ENCODE measurements around the gene NUDT1. TPM values are rescaled to one million over a fixed set of nuclear protein-coding genes. Genes with fewer than 3 reads are reported as not detected.

The NUDT1 gene
- total RNA-seq, 1 donor from 2014 or later = 2.2 TPM

GRCh38 chr7:2247141-2247995 is 5.3 kb downstream of the NUDT1 start:
- ATAC-seq (peak; percentile 51), DNase-seq (ENCODE audit: low spot score) (no peak)

GRCh38 chr7:2248984-2249694 is 7.1 kb downstream of the NUDT1 start:
- DNase-seq (ENCODE audit: low spot score) (no peak), ATAC-seq (peak; percentile 49)

DNA sequence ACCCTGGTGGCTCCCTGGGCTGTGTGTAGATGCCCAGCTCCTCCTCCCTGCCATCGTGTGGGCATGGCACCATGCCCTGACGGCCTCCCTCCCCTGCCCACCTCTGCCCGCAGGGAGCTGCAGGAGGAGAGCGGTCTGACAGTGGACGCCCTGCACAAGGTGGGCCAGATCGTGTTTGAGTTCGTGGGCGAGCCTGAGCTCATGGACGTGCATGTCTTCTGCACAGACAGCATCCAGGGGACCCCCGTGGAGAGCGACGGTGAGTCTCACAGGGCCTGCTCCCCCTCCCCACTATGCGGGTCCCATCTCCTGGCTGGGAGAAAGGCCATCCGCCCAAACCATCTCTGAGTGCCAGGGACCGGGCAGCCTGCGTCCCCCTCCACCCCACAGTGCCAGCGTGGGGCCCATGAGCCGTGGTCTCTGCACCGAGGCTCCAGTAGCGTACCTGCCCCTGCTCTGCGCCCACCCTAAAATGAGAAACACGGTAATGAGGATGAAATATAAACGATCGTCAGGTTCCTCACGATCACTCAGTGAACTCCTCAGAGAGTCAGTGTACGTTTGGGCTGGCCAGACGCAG is 7.8 kb downstream of the NUDT1 start:
- no peak for ATAC-seq

DNA sequence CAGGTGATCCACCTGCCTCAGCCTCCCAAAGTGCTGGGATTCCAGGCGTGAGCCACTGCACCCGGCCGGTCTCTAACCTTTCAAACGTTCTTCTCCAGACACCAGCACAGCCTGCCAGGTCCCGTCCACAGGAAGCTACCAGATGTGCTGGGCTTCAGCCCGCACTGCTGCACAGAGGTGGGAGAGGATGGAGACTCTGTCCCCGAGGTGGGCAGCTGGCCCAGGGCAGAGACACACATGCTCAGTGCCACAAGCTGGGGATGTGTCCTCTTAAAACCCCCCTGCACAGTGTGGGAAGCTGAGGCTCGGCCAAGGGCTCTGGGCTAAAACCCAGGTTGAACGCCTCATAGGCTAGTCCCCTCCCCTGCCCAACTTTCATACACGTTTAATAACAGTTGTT is 9.4 kb downstream of the NUDT1 start:
- no peak for ATAC-seq
- DNase-seq (ENCODE audit: low spot score) = no peak

More for the DNA sequence above, 7.8 kb downstream of the NUDT1 start:
- DNase-seq (ENCODE audit: low spot score) = no peak

DNA sequence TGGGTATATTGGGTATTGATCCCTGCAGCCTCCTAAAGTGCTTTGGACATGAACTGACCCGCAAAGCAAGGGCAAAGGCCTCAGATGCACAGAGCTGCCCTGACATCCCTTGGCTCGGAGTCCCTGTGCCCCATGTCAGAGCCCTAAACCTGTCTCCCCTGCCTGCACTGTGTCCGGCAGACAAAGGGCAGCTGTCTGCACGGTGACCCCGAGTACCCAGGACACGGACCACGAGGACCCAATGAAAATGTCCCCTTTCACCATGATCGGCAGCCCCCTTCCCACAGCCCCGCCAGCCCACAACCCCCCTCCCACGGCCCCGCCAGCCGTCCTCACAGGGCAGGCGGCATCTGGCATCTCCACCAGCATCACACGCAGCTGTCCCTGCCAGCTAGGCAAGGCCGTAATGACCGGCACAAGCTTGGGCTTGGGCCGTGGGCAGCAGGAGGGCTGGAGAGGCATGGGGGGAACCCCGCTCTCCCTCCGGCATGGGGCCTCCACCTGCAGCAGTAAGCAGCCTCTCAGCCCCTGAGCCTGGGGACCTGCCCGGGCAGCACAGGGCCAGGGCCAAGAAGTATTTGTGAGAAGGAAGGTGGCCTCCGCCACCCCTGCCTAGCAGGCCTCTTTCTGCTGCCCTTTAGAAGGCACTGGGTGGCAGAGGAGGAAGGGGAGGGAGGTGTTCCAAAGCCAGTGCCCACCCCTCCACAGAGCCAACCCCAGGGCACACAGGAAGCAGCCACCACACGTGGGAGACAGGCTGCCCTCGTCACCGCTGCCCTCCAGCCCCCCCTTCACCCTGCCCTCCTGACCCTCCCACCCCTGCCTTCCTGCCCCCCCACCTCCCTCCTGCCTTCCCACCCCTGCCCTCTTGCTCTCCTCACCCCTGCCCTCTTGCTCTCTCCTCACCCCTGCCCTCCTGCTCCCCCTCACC is 10.1 kb downstream of the NUDT1 start:
- ATAC-seq (no peak), DNase-seq (ENCODE audit: low spot score) (no peak)

GRCh38 chr7:2253021-2253420 is 11.0 kb downstream of the NUDT1 start:
- ATAC-seq = no peak
- no peak for DNase-seq (ENCODE audit: low spot score)

DNA sequence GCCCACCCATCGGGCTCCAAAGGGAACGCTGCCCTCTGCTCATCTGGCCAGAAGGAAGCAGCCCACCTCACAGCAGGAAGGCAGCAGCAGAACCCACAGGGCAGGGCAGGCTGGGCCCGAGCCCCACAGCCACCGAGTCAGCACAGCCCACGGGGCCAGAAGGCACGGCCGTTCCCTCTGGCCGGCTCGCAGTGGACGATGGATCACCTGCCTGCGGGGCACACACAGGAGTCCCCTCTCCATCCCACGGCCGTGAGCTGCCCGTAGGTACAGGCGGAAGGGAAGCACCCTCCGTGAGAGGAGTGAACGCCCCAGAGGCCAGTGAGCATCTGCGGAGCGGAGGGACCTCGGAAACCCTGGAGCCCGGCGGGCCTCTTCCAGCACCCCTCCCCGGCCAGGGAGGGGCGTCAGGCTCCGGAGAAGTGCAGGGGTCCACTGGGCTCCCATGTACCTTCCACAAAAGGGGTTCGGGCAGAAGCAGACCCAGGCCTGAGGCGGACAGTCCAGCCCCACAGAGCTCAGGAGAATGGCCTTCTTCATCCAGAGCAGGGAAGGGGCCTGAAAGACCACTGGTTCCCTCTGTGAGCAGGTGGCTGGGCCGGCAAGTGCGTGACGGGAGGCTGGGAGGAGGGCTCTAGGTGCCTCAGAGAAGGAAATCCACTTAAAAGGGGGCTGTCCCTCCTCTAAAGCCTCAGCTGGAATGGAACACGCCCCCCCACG is 11.7 kb downstream of the NUDT1 start:
- no peak for ATAC-seq
- DNase-seq (ENCODE audit: low spot score) = no peak

DNA sequence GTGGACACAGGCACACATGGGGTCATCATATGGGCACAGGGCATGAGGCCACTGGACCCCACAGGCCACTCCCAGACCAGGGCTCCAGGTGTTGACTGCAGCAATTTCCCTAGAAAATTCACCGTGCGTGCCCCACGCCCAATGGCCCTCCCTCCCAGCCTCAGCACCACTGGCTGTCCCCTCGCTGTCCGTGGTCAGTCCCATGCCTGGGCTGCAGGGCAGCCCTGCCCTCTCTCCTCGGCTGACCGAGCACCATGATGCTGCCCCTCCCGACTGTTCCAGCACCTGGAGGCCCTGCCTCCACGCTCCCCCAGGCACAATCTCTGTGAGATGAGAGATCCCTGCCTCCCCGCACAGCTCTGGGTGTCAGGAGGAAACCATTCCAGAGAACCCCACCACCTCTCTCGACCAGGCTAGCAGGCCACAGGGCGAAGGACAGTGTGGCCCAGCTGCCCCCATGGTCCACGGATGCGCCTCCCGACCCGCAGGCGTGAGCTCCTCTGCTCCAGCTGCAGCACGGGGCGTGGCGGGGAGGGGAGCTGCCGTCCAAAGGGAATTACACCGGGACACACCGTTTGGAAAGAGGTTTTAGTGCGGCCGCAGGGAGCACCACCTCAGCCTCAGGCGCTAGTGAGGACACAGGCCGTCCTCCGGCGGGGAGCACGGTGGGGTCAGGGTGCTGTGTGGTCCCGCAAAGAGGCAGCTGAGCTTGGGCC is 12.6 kb downstream of the NUDT1 start:
- no peak for ATAC-seq
- DNase-seq (ENCODE audit: low spot score) = no peak

GRCh38 chr7:2255145-2256139 is 13.4 kb downstream of the NUDT1 start:
- DNase-seq (ENCODE audit: low spot score) (no peak), ATAC-seq (no peak)

- no peak for DNase-seq (ENCODE audit: low spot score)
- no peak for ATAC-seq
Observed at GRCh38 chr7:2256306-2257045, 14.4 kb downstream of the NUDT1 start.

- ATAC-seq = no peak
- DNase-seq (ENCODE audit: low spot score) = no peak
Observed at GRCh38 chr7:2257046-2257551, 15.1 kb downstream of the NUDT1 start.

GRCh38 chr7:2257651-2258050 is 15.6 kb downstream of the NUDT1 start:
- DNase-seq (ENCODE audit: low spot score) (no peak), ATAC-seq (no peak)

DNA sequence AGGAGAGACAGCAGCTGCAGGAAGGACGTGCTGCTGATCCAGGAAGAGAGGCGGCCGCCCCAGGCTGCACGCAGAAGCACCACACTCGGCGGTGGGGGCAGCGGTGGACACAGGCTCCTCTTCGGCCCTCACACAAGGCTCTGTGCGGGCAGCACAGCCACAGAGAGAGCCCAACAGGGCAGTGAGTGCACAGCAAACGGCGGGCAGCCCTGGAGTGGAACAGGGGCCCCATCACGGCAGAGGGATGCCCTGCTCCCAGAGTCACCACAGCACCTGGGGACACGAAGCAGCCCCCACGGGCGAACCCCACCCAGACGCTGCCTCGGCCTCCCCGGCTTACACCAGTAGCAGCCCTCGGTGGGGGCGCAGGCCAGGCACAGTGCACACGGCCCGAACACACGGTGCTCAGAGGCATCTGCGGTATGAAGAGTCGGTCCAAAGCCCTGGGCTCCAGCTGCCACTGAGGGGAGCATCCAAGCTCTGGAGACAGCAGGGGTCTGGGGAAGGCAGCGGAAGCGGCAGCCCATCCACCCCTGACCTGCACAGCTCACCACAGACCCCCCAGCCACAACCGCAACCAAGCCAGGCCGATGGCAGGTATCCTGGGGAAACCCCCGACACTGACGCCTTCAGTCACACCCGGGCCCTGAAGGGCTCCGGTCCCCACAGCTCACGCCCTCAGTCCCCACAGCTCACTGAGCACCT is 16.8 kb downstream of the NUDT1 start:
- no peak for ATAC-seq
- no peak for DNase-seq (ENCODE audit: low spot score)

DNA sequence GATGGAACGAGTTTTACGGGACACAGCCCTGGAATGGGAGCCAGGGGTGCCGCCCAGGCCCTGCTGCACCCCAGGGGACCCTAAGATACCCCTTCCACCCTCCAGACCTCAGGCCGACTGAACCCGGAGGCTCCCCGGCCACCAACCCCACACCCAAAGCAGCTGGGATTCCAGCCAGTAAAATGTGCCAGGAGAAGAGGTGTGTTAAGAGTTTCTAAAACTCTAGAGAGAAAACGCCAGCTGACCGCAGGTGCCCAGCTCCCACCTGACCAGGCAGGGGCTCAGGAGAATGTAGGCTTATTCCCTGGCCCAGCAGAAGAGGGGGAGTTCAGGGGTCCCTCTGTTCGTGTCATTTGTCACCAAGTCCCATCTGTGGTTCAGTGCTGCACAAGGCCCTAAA is 17.5 kb downstream of the NUDT1 start:
- DNase-seq (ENCODE audit: low spot score) (no peak), ATAC-seq (no peak)

DNA sequence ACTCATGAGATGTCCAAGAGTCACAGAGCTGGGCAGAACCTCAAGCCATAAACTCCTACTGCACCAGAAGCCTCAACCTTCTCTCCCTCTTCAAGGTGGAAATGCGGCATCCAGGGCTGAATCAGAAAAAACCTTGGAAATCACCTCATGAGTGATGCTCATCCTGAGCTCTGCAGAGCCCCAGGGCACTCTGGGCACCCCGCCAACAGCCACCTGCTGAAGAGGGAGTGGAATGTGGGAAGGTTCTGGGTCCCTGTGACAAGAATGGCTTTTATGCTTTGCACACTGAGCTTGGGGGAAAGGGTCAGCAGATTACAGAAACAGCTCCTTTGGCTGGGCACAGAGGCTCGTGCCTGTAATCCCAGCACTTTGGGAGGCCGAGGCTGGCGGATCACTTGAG is 18.8 kb downstream of the NUDT1 start:
- DNase-seq (ENCODE audit: low spot score) = no peak
- ATAC-seq = no peak

GRCh38 chr7:2261611-2262010 is 19.6 kb downstream of the NUDT1 start:
- ATAC-seq = no peak
- no peak for DNase-seq (ENCODE audit: low spot score)

DNA sequence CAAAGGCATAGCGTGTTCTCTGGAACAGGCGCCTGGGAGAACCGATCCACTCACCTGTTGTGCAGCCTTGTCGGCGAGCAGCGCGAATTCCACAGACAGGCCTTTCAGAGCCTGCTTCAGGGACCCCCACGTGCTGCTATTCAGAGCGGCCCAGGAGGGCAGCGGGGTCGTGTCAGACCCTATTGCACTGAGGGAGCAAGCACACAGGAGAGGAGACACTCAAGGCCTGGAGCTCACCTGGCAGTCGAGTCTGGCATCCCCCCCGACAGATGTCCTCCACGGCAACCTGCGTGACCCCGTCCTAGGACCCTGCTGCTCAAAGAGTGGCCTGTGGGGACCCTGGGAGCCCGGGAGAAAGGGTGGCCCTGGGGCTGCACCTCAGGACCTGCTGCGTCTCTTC is 21.1 kb downstream of the NUDT1 start:
- DNase-seq (ENCODE audit: low spot score) (no peak), ATAC-seq (no peak)

All from left lobe of liver (tissue), 2 donors.